CD14-positive monocyte (primary cell): Measurements from ENCODE around the gene PRR13. TPM values are rescaled to one million over a fixed set of nuclear protein-coding genes. Genes with fewer than 3 reads are reported as not detected.

Experiments used
- DNase-seq, 3 donors: peaks; one replicate each; pipeline ENCODE4 v3.0.0-alpha.2; 2011 to 2022
- H2AFZ ChIP-seq: 2 replicates; pipeline ENCODE4 v1.6.0; 2012; ENCODE audit warnings: mild to moderate bottlenecking, low read depth, low read length, inconsistent platforms; ENCODE audit not compliant: insufficient read depth, poor library complexity, severe bottlenecking
- H3K27ac ChIP-seq, 2 donors: 1 replicate in 1 of 2; 2 replicates in 1 of 2; pipeline ENCODE4 v1.5.1; 2012 to 2013; ENCODE audit warnings: low read length in 2 of 2, control low read depth in 1 of 2, inconsistent platforms in 1 of 2, low read depth in 1 of 2, mild to moderate bottlenecking in 1 of 2
- H3K27me3 ChIP-seq, 2 donors: one replicate each; pipeline versions ENCODE4 v1.6.0 to v1.6.1; 2011 to 2013; ENCODE audit warnings: low read length in 2 of 2; ENCODE audit not compliant: control insufficient read depth in 2 of 2, insufficient read depth in 2 of 2
- H3K36me3 ChIP-seq, 2 donors: replicated peaks in 1 of 2; 1 replicate in 1 of 2; 2 replicates in 1 of 2; pipeline versions ENCODE4 v1.5.1 to v1.6.1; 2012 to 2013; ENCODE audit warnings: low read length in 2 of 2, control low read depth in 1 of 2, inconsistent platforms in 1 of 2, mild to moderate bottlenecking in 1 of 2; ENCODE audit not compliant: insufficient read depth in 2 of 2, control insufficient read depth in 1 of 2
- H3K4me1 ChIP-seq, 2 donors: 1 replicate in 1 of 2; 2 replicates in 1 of 2; pipeline versions ENCODE4 v1.5.1 to v1.6.1; 2012 to 2013; ENCODE audit warnings: low read length in 2 of 2, control low read depth in 1 of 2, inconsistent platforms in 1 of 2, mild to moderate bottlenecking in 1 of 2, moderate library complexity in 1 of 2; ENCODE audit not compliant: insufficient read depth in 2 of 2, control insufficient read depth in 1 of 2
- H3K4me2 ChIP-seq: replicated peaks from 2 replicates; pipeline ENCODE3; 2012; ENCODE audit warnings: low read length, moderate library complexity, mild to moderate bottlenecking; ENCODE audit not compliant: poor library complexity, severe bottlenecking; ENCODE audit errors: extremely low read depth
- H3K4me3 ChIP-seq, 3 experiments: fragments of 200-600 bp in 1 of 3; sonication (generic) in 1 of 3; replicated peaks in 1 of 3; 1 replicate in 2 of 3; 2 replicates in 1 of 3; pipeline ENCODE4 v1.5.1; 2011 to 2013; ENCODE audit warnings: low read length in 3 of 3, mild to moderate bottlenecking in 3 of 3, control low read depth in 2 of 3, low read depth in 2 of 3, inconsistent platforms in 1 of 3, moderate library complexity in 1 of 3
- H3K79me2 ChIP-seq: 2 replicates; pipeline ENCODE4 v1.6.0; 2012; ENCODE audit warnings: mild to moderate bottlenecking, control low read depth, inconsistent platforms, low read length, moderate library complexity; ENCODE audit not compliant: insufficient read depth
- H3K9ac ChIP-seq: 2 replicates; pipeline ENCODE4 v1.6.0; 2017; ENCODE audit warnings: low read length, mild to moderate bottlenecking; ENCODE audit not compliant: insufficient read depth, poor library complexity, severe bottlenecking
- H3K9me3 ChIP-seq, 2 donors: replicated peaks in 1 of 2; 1 replicate in 1 of 2; 2 replicates in 1 of 2; pipeline versions ENCODE4 v1.5.1 to v1.6.1; 2012 to 2013; ENCODE audit warnings: low read length in 2 of 2, control low read depth in 1 of 2; ENCODE audit not compliant: control insufficient read depth in 1 of 2, insufficient read depth in 1 of 2
- H4K20me1 ChIP-seq: 2 replicates; pipeline ENCODE4 v1.6.0; 2012; ENCODE audit warnings: mild to moderate bottlenecking, low read length, control low read depth, moderate library complexity; ENCODE audit not compliant: insufficient read depth
- H3K27ac Mint-ChIP-seq, 7 donors: one replicate each; pipeline ENCODE4 v1.8.0; 2020; ENCODE audit warnings: mild to moderate bottlenecking in 7 of 7, mixed read lengths in 7 of 7, moderate library complexity in 6 of 7, inconsistent platforms in 2 of 7
- H3K27me3 Mint-ChIP-seq, 3 donors: one replicate each; pipeline ENCODE4 v1.8.0; 2021 to 2022; ENCODE audit warnings: low read depth in 3 of 3, mild to moderate bottlenecking in 3 of 3, mixed read lengths in 3 of 3, moderate library complexity in 3 of 3, inconsistent platforms in 1 of 3
- H3K36me3 Mint-ChIP-seq, 2 donors: one replicate each; pipeline ENCODE4 v1.8.0; 2020; ENCODE audit warnings: mixed read lengths in 2 of 2, inconsistent platforms in 1 of 2, mild to moderate bottlenecking in 1 of 2
- H3K4me1 Mint-ChIP-seq: one replicate; pipeline ENCODE4 v1.8.0; 2020; ENCODE audit warnings: mild to moderate bottlenecking, mixed read lengths
- H3K4me3 Mint-ChIP-seq, 2 donors: one replicate each; pipeline ENCODE4 v1.8.0; 2020; ENCODE audit warnings: mild to moderate bottlenecking in 2 of 2, mixed read lengths in 2 of 2, moderate library complexity in 1 of 2
- H3K9me3 Mint-ChIP-seq, 7 donors: one replicate each; pipeline ENCODE4 v1.8.0; 2020 to 2022; ENCODE audit warnings: mixed read lengths in 7 of 7, mild to moderate bottlenecking in 6 of 7, moderate library complexity in 6 of 7, inconsistent platforms in 2 of 7
- WGBS: methylation state at CpG from one replicate; pipeline ENCODE4 v1.1.5; 2013; ENCODE audit warnings: missing lambda C conversion rate; ENCODE audit not compliant: insufficient coverage; 5-methylcytosine and 5-hydroxymethylcytosine counted together
- intact Hi-C, 2 donors: fragments of 100-400 bp; cut with micrococcal nuclease; formaldehyde crosslinking; loops; one replicate each; pipeline versions ENCODE4 v1.15.0 to v1.15.1; 2023
- polyA plus RNA-seq, 3 donors: library from polyadenylated mRNA; depleted of rRNA in 1 of 3; unstranded in 2 of 3; stranded (reverse) in 1 of 3; fragments of 300-500 nt in 2 of 3; fragments of >200 nt in 1 of 3; fragmentation: Illumina TruSeq in 2 of 3; gene quantifications; 1 replicate in 2 of 3; 2 replicates in 1 of 3; pipeline ENCODE4 v1.2.3, GENCODE V29; 2012 to 2021
- TF ChIP-seq, protein P1 (sequence below): fragments of 200-600 bp; IDR thresholded peaks from one replicate; pipeline ENCODE4 v1.8.0; 2022; ENCODE audit warnings: antibody characterized with exemption, mild to moderate bottlenecking

The PRR13 gene
- polyA plus RNA-seq, 3 donors, result 172 to 670 (median 591) TPM

DNA sequence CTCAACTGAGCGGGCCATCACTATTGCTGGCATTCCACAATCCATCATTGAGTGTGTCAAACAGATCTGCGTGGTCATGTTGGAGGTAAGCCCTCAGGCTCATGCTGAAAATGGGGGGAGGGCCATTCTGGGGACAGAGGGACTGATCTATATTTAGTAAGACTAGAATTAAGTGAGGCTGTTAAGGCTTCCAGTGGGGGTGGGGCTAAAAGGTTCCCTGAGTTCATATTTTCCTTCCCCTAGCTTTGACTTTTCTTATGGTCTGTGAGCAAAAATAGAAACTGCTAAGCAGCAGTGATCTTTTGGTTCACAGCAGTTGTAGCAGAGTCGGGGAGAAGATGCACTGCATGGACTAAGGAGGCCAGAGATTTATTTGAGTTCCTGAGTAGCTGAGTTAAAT is 19.5 kb downstream of the PRR13 start:
- Histone ChIP-seq H3K9me3 (no peaks in the 10 kb centered on the region), H3K36me3 (peaks cover 100% of the 10 kb centered on the region in 2 donors), H3K79me2 (peaks cover 97% of the 10 kb centered on the region), H3K4me2 (no peak overlapping the region), H3K4me1 (no peaks in the 10 kb centered on the region), H3K4me3 (no peak overlapping the region), H3K27me3 (no peaks in the 10 kb centered on the region), H4K20me1 (peaks cover 100% of the 10 kb centered on the region), H3K9ac (no peak overlapping the region), H3K27ac (no peak overlapping the region), H2AFZ (no peak overlapping the region)
- H3K27me3 Mint-ChIP-seq, result no peaks in the 10 kb centered on the region
- no peaks in the 10 kb centered on the region for H3K9me3 Mint-ChIP-seq
- intact Hi-C loops, result no loop called here
- TF ChIP-seq, protein P1, sequence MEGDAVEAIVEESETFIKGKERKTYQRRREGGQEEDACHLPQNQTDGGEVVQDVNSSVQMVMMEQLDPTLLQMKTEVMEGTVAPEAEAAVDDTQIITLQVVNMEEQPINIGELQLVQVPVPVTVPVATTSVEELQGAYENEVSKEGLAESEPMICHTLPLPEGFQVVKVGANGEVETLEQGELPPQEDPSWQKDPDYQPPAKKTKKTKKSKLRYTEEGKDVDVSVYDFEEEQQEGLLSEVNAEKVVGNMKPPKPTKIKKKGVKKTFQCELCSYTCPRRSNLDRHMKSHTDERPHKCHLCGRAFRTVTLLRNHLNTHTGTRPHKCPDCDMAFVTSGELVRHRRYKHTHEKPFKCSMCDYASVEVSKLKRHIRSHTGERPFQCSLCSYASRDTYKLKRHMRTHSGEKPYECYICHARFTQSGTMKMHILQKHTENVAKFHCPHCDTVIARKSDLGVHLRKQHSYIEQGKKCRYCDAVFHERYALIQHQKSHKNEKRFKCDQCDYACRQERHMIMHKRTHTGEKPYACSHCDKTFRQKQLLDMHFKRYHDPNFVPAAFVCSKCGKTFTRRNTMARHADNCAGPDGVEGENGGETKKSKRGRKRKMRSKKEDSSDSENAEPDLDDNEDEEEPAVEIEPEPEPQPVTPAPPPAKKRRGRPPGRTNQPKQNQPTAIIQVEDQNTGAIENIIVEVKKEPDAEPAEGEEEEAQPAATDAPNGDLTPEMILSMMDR, result no peak
- H3K4me1 Mint-ChIP-seq, result no peaks in the 10 kb centered on the region
- 100% methylated on average over 1 of the region's 3 CpGs for WGBS
- H3K36me3 Mint-ChIP-seq, result peaks cover 86 to 96% of the 10 kb centered on the region in 2 donors
- DNase-seq, result no peak
- no peak overlapping the region for H3K4me3 Mint-ChIP-seq
- H3K27ac Mint-ChIP-seq, result peak overlapping the region in 2 of 7 donors; percentile 1 to 31

DNA sequence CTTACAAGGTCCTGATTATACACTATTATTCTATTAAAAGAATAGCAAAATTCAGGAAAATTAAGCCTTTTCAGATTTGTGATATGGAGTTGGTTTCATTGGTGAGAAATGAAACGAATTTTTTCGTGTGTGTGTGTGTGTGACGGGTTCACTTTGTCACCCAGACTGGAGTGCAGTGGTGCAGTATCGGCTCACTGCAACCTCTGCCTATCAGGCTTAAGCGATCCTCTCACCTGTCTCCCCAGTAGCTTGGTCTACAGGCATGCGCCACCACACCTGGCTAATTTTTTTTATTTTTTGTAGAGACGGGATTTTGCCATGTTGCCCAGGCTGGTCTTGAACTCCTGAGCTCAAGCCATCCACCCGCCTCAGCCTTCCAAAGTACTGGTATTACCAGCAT is 20.1 kb downstream of the PRR13 start:
- H2AFZ ChIP-seq, result no peak overlapping the region
- H3K4me2 ChIP-seq, result no peak overlapping the region
- H3K27ac ChIP-seq, result no peak overlapping the region
- peaks cover 97% of the 10 kb centered on the region for H3K79me2 ChIP-seq
- H3K4me1 ChIP-seq, result no peaks in the 10 kb centered on the region
- 100% methylated on average over 8 of the region's 8 CpGs for WGBS
- no peak for DNase-seq
- Mint-ChIP-seq H3K27me3 (no peaks in the 10 kb centered on the region), H3K9me3 (no peaks in the 10 kb centered on the region), H3K4me1 (no peaks in the 10 kb centered on the region), H3K27ac (no peak overlapping the region), H3K36me3 (peaks cover 87 to 96% of the 10 kb centered on the region in 2 donors), H3K4me3 (no peak overlapping the region)
- TF ChIP-seq, protein P1, result no peak
- intact Hi-C loops, result no loop called here
- H3K27me3 ChIP-seq, result no peaks in the 10 kb centered on the region
- peaks cover 100% of the 10 kb centered on the region for H4K20me1 ChIP-seq
- H3K36me3 ChIP-seq, result peaks cover 100% of the 10 kb centered on the region in 2 donors
- no peak overlapping the region for H3K4me3 ChIP-seq
- no peak overlapping the region for H3K9ac ChIP-seq
- H3K9me3 ChIP-seq, result no peaks in the 10 kb centered on the region
